Activated T-cell treated with anti-CD3 and anti-CD28 coated beads, Interleukin-2, amount 50 U/mL, for 48 hours (primary cell): Measurements from ENCODE around the gene PLK2.

Experiments used
- DNase-seq, 2 experiments: peaks; one replicate each; pipeline ENCODE4 v3.0.0-alpha.2; 2020

PLK2 gene

DNA sequence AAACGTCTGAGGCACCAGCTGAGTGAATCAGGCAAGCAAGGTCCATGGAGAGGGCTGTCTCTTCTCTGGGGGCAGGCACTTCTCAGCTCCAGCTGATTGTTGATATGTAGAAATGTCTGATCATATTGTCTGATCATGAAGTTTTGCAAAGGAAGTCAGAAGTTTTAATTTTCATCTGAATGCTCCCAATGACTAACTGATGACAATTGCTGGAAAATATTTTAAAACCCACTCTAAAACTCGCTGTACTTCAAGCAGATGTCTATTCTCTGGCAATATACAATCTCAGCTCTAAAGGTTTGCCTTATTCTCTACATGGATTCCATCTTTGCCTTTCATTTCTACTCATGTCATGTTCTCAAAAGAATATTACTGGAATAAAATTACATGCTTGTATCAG is 12.7 kb downstream of the PLK2 start:
- no peak for DNase-seq

DNA sequence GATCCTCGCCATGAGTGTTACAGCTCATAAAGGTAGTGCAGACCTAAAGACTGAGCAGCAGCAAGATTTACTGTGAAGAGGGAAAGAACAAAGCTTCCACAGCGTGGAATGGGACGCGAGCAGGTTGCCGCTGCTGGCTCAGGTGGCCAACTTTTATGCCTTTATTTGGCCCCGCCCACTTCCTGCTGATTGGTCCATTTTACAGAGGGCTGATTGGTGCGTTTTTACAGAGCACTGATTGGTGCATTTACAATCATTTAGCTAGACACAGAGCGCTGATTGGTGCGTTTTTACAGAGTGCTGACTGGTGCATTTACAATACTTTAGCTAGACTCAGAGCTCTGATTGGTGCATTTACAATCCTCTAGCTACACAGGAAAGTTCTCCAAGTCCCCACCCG is 13.9 kb downstream of the PLK2 start:
- DNase-seq, result no peak

DNA sequence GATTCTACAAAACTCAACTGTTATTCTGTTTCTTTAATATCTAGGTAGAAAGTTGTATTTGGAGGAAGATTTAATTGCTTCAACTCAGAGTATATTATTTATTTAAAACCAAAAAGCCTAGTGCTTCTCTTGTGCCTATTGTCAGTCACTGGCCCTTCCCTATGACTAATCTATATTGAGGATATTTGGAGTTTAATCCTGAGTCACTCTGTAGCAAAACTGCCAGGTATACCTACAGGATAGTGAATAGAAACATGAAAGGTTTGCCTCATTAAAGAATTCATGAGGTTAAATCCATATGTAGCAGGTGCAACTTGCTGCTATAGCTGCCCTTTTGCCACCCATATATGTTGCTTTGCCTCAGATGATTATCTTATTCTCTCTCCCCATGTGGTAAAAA is 15.1 kb downstream of the PLK2 start:
- no peak for DNase-seq

DNA sequence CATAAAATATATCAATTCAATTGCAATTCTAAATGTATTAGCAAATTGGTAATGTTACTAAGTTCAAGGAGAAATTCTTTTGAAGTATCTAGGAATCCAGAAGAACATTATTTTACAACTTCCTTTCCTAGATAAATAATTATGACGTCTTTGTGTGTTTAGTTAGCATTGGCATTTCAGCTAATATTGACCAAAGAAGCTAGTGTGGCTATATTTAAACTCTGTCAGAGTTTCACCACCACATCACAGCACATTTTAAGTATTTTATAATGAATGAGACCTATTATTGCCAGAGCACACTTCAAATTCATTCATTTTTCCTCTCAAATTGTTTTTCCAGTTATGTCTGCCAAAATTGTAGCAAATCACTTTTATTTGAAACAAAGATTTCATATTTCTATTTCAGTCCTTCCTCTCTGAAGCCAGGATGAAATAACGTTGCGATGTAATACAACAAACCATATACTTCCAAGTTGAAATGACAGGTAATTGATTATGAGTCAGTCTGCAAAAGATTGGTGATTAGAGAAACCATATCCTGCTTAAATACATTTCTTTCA is 18.9 kb downstream of the PLK2 start:
- no peak for DNase-seq

DNA sequence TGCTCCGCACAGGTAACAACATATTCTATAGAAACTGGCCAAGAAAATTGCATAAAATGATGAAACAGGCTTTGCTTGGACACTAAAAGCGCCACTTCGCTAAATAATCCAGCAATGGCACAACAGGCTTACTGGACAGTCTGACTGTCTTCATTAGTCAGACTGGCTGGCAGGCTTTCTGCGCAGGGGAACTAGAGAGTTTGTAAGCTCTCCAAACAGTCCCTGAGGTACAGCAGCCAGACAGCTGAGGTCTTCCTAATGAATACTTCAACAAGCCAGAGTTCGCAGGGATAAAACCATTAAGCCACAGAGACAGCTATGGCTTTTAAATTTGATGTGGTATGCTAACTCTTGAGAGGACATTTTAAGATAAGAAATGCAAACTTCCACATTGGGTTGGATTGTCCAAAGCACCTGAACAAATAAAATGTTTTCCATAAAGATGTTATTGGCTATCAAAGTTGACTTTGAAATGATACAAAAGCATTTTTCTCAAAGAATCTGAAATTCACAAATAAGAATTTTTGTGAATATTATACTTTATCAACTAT is 20.7 kb downstream of the PLK2 start:
- no peak for DNase-seq

- DNase-seq, result no peak
These were observed 22.2 kb downstream of the PLK2 start for GRCh38 chr5:58437661-58438060.

DNA sequence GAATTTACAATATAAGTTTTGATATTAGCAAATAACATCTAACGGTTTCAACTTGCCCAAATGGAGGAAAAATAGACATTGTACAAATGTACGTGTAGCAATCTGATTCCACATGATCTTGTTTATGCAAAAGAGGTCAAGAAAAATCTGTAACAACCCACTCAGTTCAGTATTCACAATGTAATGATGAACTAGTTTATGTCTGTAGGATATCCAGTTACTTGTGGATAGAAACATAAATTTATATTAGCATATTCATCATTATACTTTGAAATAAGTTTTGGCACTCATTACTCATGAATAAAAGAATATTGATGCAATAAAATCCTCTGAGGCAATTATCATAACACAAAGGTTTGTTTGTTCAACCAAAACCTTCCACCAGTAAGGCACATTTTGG is 28.1 kb downstream of the PLK2 start:
- DNase-seq, result no peak

GRCh38 chr5:58412932-58413331 is 47.0 kb downstream of the PLK2 start:
- DNase-seq, result no peak

DNA sequence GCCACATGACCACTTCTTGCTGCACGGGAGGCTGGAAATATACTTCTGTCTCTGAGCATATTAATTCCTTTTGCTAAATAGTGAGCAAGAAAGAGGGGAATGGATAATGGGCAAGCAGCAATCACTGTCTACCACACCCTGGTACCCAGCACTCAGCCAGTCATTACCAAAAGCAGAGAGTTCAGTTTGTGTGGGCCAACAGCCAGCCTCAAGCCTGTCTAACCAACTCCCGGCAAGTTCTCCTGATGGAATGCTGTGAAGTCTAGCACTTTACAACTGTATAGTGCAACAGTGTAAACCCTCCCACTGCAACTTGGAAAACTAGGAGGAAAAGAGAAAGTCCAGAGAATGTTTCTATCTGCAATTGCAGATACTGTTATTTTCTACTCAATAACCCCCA is 47.8 kb downstream of the PLK2 start:
- no peak for DNase-seq

- DNase-seq, result no peak
These were observed 48.5 kb downstream of the PLK2 start for GRCh38 chr5:58411372-58411771.

DNA sequence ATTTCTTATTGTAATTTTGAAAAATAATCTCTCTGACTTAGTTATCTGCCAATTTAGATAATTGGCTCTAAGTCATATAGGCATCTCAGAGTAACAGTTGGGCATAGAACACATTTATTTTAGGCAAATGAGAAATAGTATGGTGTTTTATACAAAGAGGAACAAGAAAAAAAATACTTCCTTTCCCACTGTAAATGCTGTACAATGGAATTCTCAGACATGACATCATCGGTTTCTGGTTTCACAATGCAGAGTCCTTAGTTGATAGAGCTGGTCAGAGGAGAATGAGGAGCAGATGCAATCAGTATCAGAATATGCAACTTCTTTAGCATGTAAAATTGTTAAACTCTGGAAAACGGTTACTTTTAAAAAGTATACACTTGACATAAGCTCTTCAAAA is 49.4 kb downstream of the PLK2 start:
- DNase-seq, result no peak

DNA sequence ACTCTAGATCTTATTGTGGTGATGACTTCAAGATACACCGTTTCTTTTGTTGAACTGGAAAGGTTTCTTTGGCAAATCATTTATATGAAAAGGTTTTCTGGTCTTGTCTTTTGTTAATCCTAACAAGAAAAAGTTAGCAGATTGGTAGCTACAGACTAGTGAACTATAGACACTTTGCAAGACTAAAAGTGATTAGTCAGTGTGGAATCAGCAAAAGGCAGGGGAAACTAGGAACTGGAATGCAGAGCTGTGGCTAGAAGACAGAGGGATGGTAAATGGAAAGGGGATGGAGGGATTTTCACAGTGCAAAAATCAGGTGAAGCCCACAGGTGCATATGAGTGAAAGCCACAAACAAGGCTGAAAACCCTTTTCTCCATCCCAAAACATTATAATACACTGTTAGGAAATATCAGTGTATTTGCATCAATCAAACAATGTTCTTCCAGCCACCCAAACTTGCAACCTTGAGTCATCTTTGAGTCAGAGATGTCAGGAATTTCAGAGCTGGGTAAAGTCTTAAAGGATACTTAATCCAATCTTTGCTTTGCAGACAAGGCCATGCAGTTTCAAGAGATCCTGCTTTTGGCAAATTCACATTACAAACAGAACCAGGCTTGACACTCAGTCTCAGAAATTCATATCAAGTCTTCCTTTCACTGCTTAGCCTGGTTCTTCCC is 52.7 kb downstream of the PLK2 start:
- DNase-seq, result no peak

- no peak for DNase-seq
These were observed 53.5 kb downstream of the PLK2 start for GRCh38 chr5:58406394-58406793.

- DNase-seq, result no peak
These were observed 54.7 kb downstream of the PLK2 start for GRCh38 chr5:58405175-58405574.

DNA sequence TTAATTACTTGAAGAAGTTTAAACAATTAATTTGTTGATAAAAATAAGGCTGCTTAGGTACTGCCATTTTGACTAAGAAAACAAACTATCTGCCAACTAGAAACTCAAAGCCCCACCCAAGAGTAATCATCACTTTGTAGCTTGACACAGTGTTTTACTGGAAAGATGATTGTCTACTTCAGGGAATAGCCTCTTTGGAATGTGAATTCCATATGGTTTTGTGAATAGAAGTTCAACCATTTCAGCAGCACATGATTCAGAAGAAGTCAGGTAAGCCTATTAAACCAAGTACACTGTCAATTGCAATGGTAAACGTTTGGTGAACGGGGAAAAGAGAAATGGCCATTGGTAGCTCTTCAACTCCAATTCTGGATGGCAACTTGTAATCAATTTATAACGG is 55.2 kb downstream of the PLK2 start:
- no peak for DNase-seq
